NCI-H1417 treated with DMSO at 0.1 percent for 48 hours (cell line): Measurements from ENCODE around the gene DYNC2H1.

Experiments used
- DNase-seq: peaks from one replicate; lab custom pipeline; 2025; lab: John Stamatoyannopoulos, UW

DYNC2H1 gene

GRCh38 chr11:103279821-103280220, 170.6 kb downstream of the DYNC2H1 start:
- DNase-seq, result no peak

GRCh38 chr11:103281301-103281700, 172.1 kb downstream of the DYNC2H1 start:
- DNase-seq, result no peak

GRCh38 chr11:103284260-103284659, 175.0 kb downstream of the DYNC2H1 start:
- DNase-seq, result no peak

- DNase-seq, result no peak
These were observed 185.3 kb downstream of the DYNC2H1 start for GRCh38 chr11:103294516-103294915.

GRCh38 chr11:103295704-103296103, 186.5 kb downstream of the DYNC2H1 start:
- no peak for DNase-seq

GRCh38 chr11:103297900-103298299, 188.7 kb downstream of the DYNC2H1 start:
- DNase-seq, result no peak

- DNase-seq, result no peak
These were observed 206.0 kb downstream of the DYNC2H1 start for GRCh38 chr11:103315248-103315647.

GRCh38 chr11:103317118-103317517, 207.9 kb downstream of the DYNC2H1 start:
- DNase-seq, result no peak

- no peak for DNase-seq
These were observed 213.6 kb downstream of the DYNC2H1 start for GRCh38 chr11:103322821-103323220.

GRCh38 chr11:103325686-103326069, 216.5 kb downstream of the DYNC2H1 start:
- no peak for DNase-seq

- DNase-seq, result peak; percentile 12
These were observed 217.0 kb downstream of the DYNC2H1 start for GRCh38 chr11:103326070-103326794.

- no peak for DNase-seq
These were observed 218.5 kb downstream of the DYNC2H1 start for GRCh38 chr11:103327721-103328120.

GRCh38 chr11:103332409-103332808, 223.2 kb downstream of the DYNC2H1 start:
- no peak for DNase-seq

GRCh38 chr11:103338621-103339484, 229.6 kb downstream of the DYNC2H1 start:
- DNase-seq, result no peak

- DNase-seq, result no peak
These were observed 230.2 kb downstream of the DYNC2H1 start for GRCh38 chr11:103339485-103339857.

- no peak for DNase-seq
These were observed 231.7 kb downstream of the DYNC2H1 start for GRCh38 chr11:103340956-103341355.

- no peak for DNase-seq
These were observed 235.7 kb downstream of the DYNC2H1 start for GRCh38 chr11:103344886-103345285.

- DNase-seq, result no peak
These were observed 240.4 kb downstream of the DYNC2H1 start for GRCh38 chr11:103349595-103349994.

- no peak for DNase-seq
These were observed 245.4 kb downstream of the DYNC2H1 start for GRCh38 chr11:103354656-103355055.

- no peak for DNase-seq
These were observed 249.0 kb downstream of the DYNC2H1 start for GRCh38 chr11:103358251-103358650.

- DNase-seq, result no peak
These were observed 250.0 kb downstream of the DYNC2H1 start for GRCh38 chr11:103359216-103359615.

GRCh38 chr11:103364687-103365086, 255.5 kb downstream of the DYNC2H1 start:
- DNase-seq, result no peak

GRCh38 chr11:103367650-103368049, 258.4 kb downstream of the DYNC2H1 start:
- DNase-seq, result no peak
